Stimulated activated CD4-positive, alpha-beta T cell treated with anti-CD3 and anti-CD28 coated beads, Interleukin-1b, Interleukin-23, amount 100 ng/mL, for 48 hours (primary cell): ENCODE results near the gene CNPY3.

Source experiments
- DNase-seq: peaks from one replicate; pipeline ENCODE4 v3.0.0-alpha.2; 2020

The CNPY3 gene

DNA sequence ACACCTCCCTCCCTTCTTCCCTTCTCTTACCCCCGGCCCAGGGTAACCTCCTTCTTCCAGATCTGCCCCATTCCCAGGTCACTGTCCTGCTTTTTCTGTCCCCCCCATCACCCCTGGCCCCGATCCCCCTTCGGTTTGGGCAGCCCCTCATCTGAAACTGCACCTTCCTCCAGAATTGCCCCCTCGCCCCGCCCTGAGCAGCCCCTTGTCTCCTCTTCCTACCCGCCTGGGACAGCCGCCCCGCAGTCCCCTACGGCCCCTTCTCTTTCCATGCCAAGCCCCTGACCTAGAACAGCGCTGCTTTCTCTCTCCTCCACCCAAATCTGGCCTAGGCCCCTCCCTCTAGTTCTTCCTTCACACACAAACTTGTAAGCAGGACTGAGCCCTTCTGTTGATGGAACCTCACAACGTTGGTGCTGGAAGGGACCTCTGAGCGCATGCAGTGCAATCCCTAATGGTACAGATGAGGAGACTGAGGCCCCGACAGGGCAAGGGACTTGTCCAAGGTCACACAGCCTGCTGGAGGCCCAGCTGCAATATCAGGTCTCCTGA, 55.7 kb downstream of the CNPY3 start:
- no peak for DNase-seq

DNA sequence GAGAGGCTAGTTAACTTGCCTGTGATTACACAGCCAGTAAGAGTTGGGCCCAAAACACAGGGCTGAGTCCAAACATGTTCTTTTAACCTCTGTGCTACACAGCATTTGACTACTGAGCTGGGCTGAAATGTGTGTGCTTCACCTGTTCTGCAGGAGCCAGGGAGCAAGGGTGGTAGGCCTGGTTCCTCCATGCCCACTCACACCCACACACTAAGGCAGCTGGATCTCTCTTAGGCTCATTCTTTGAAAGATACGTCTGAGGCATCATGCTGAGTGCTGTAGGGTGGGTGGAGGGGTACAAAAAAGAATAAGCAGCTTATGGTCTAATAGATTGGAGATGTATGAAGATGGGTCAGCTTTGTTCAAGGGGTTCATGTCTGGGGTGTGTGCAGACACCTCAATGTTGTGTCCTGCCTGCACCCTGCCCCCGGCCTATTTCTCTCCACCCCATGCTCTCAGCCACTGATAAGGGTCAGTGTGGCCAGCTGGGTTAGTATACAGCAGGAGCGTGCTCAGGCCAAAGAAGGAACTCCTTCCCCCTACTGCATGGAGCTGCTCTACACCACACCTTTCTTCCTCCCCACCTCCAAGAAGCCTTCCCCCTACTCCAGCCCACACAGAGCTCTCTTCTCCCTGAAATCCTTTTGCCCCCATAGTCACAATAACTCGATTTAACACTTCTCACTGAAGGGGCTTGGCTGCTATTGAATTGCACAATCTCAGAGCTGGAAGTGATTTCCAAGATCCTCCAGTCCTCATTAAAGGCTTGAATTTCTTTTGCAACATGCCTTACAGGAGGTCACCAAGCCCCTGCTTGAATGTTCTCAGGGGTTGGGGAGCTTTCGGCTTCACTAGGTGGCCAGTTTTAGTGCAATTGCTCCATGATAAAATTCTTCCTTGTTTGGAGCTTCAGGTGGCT, 58.5 kb downstream of the CNPY3 start:
- DNase-seq: no peak

DNA sequence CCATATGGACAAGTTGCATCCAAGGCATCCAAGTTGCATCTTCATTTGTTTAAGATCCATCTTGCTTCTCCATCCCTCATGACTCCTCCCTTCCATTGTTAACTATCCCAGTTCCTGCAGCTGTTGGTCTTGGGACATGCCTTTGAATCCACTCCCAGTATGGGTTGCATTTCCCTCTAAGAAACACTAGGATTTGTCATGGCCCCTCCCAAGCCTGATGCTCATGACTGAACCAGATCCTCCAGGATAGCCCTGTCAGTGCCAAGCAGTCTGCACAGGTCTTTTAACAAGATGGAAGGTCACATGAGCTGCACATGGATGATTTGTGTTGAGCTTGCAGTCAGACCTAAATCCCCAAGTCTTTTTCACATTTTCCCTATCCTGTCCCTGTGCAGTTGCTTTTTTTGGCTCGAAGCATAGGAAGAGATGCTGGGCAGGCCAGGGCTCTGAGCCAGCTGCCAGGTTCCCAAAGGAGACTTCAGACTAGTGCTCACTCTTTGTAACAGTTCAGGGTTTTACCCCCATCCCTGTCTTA, 59.3 kb downstream of the CNPY3 start:
- DNase-seq: no peak
